ENCODE data around the gene NATD1.

Gene NATD1

DNA sequence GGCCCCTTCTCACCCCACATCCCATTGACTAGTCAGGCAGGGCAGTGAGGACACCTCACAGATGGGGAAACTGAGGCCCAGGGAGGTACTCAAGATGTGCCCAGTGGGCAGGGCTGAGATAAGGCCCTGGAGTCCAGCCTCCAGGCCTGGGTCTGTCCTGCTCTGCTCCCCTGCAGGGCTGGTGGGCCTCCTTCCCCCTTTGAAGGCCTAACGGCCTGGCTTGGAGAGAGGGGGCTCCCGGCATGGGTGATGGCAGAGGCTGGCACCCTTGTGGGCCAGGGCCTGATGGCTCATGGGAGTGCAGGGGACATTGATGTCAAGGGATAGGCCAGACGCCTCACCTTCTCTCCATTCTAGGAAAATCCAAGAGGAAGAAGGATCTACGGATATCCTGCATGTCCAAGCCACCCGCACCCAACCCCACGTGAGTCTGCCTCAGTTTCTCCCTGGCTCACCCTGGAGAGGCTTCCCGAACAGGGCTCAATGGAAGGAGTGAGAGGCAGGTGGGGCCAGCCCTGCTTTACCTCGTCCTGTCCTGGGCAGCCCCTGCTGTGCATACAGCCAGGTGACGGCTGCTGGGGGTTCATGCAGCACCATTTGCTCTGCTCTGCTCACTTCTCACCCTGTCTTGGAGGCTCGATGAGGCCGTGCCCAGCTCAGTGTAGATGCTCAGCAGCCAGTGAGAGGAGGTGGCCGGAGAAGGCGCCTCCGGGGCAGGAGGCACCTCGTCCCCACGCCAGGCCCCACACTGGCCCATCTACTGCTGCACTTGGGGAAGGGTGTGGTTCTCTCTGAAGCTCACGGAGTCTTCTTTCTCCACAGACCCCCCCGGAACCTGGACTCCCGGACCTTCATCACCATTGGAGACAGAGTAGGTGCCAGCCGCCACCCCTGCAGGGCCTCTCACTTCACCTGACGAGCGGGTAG is 45.1 kb upstream of the NATD1 start:
- no peak overlapping the region for H3K4me3 ChIP-seq (ENCODE audit: low read depth, low read length)
- TF ChIP-seq, protein P1, sequence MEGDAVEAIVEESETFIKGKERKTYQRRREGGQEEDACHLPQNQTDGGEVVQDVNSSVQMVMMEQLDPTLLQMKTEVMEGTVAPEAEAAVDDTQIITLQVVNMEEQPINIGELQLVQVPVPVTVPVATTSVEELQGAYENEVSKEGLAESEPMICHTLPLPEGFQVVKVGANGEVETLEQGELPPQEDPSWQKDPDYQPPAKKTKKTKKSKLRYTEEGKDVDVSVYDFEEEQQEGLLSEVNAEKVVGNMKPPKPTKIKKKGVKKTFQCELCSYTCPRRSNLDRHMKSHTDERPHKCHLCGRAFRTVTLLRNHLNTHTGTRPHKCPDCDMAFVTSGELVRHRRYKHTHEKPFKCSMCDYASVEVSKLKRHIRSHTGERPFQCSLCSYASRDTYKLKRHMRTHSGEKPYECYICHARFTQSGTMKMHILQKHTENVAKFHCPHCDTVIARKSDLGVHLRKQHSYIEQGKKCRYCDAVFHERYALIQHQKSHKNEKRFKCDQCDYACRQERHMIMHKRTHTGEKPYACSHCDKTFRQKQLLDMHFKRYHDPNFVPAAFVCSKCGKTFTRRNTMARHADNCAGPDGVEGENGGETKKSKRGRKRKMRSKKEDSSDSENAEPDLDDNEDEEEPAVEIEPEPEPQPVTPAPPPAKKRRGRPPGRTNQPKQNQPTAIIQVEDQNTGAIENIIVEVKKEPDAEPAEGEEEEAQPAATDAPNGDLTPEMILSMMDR (IDR thresholded peaks at IDR 0.05; ENCODE audit: borderline replicate concordance, insufficient read depth, low read depth, low read length) = no peak

DNA sequence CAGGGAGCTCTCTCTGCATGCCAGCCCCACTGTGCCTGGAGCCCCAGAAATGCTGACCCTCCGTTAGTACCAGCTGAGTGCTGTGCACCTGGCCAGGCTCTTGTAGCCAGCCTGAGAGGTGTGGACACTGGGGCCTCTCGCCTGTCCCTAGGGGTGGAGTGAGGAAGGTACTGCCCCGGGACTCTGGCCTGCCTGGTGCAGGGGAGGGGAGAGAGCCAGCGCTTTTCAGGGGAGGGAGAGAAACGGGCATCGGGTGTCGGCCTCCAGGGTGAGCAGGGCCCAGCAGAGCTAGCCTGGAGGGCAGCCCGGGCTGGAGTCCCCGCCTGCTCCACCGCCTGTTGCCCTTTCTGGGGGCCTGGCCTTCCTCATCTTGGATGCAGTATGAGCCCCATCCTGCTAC is 44.4 kb upstream of the NATD1 start:
- no peak overlapping the region for H3K4me3 ChIP-seq (ENCODE audit: low read depth, low read length)
- TF ChIP-seq, protein P1 (IDR thresholded peaks at IDR 0.05; ENCODE audit: borderline replicate concordance, insufficient read depth, low read depth, low read length) = no peak

DNA sequence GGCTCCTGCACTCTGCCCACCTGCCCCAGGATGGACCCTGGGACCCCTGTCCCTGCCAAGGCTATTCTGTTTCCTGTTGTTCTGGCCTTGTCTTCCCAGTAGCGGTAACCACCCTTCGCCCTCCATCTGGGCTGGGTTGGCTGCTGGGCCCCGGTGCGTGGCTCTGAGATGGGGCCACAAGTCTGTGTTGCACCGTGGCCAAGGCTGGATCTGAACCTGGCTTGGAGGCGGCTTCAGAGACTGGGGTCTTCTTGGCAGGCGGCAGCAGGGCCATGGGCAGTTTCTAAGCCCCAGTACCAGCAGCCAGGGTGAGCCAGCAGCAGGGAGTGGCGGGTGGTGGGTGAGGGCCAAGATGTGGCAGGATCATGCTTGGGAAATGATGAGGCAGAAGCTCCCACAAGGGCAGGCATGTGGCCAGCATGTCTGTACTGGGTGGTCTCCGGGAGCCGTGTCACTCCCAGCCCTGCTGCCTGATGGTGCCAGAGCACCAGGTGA is 43.9 kb upstream of the NATD1 start:
- no peak overlapping the region for H3K4me3 ChIP-seq (ENCODE audit: low read depth, low read length)
- TF ChIP-seq, protein P1 (IDR thresholded peaks at IDR 0.05; ENCODE audit: borderline replicate concordance, insufficient read depth, low read depth, low read length) = no peak

DNA sequence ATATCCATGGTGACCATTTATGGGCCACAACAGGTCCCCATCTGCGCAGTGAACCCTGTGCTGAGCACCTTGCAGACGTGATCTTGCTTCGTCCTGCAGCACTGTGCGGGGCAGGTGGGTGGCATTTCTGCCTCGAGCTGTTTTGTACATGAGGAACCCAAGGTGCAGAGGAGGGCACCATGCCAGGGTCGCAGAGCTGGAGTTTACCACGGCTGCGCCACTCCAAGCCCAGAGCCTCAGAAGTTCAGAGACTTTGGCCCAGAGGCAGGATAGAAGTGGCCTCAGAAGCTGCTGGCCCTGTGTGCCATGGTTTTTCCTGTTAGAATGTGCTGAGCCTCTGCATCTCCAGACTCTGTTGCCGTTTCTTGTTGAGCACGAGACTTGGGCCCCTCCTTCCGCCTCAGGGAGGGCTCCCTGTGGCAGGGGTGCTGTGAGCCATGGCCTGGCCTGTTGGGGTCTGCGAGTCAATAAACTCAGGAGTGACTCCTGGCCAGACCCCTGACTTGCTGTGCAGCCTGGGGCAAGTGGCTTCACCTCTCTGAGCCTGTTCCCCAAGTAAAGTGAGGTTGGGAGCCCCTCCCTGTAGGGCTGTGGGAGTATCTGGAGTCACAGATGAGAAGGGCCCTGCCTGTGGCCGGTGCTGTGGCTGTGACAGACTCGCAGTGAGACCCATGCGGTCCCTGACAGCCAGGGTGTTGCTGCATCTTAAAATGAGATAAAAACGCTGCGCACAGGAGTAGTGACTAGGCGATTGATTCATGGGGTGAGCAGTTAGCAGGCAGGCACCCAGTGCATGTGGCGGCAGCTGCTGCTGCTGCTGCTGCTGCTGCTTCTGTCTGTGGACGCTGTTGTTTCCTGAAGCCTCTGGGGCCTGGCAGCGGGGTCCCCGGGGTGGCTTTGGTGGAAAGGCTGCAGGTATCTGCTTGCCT is 43.2 kb upstream of the NATD1 start:
- TF ChIP-seq, protein P1 (IDR thresholded peaks at IDR 0.05; ENCODE audit: borderline replicate concordance, insufficient read depth, low read depth, low read length) = no peak
- H3K4me3 ChIP-seq (ENCODE audit: low read depth, low read length) = no peak overlapping the region

DNA sequence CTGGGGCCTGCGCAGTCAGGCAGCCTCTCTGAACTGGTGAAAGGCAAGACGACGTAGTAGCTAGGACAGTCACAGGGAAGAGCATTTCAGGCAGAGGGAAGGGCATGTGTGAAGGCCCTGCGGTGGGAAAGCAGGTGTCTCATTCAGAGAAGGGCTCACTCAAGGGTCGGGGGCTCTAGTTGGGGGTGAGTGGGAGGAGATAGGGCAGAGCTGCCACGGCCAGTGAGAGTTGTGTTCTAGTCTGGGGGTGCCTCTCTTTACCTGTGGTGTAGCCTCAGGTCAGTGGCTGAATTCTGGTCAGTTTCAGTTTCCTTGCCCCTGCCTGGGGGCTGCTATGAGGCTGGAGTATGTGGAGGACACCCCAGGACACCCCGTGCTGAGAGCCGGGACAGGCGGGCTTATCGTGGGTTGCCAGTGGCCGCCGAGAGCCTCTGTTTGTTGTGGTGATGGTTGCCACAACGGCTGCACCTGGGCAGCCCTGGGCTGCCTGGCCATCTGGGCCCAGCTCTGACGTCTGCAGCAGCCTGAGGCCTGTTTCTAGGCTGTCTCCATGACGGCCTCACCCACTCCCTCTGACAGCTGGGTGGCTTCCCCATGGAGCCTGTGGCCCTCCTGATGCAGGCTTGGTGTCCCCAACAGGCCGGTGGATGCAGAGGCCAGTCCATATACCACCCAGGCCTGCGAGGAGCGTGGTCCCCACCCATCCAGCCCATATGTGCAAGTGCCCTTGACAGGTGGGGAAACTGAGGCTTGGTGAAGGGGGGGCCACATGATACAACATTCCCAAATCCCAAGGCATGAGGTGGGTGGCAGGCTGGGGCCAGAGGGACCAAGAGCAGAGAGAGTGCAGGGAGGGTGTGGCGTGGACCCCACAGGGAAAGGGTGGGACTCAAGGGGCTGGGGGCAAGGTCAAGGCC is 42.1 kb upstream of the NATD1 start:
- TF ChIP-seq, protein P1 (IDR thresholded peaks at IDR 0.05; ENCODE audit: borderline replicate concordance, insufficient read depth, low read depth, low read length) = no peak
- H3K4me3 ChIP-seq (ENCODE audit: low read depth, low read length) = no peak overlapping the region

DNA sequence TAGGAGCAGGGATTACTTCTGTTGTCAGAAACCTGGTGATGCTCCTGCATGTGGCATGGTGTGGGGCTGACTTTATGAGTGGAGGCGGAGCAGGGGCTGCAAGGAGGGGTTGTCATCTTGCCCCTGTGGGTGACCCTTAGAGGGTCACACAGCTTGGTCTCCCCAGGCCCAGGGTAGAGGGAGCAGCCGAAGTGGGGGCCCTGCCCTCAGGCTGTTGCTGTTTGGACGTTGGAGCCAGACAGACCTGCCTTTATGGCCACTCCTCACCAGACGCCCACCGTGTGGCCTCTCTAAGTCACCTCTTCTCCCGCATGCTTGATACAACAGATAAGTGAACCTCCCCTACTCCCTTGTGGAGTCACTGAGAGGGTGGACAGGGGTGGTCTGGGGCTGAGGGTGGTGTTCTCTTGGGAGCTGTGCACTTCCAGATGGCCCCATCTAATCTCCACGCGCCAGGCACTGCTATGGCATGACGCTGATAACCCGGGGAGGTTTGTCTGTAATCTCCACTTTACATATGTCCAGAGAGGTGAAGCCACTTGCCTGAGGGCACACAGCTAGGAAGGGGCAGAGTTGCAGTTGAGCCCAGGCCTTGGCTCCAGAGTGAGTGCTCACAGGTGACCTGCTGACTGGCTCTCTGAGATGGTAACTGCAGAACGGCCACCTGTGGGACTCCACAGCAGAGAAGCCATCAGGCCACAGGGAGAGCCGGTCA is 41.3 kb upstream of the NATD1 start:
- TF ChIP-seq, protein P1 (IDR thresholded peaks at IDR 0.05; ENCODE audit: borderline replicate concordance, insufficient read depth, low read depth, low read length) = no peak
- H3K4me3 ChIP-seq (ENCODE audit: low read depth, low read length) = no peak overlapping the region

Data from GM12875 (cell line).